ENCODE measurements around the gene SPATA45.
"Not testable (repeated sequence)": the region's sequence is repeated elsewhere in the genome, so short reads cannot be mapped to it uniquely, and the experiment has no call there.

SPATA45 gene

DNA sequence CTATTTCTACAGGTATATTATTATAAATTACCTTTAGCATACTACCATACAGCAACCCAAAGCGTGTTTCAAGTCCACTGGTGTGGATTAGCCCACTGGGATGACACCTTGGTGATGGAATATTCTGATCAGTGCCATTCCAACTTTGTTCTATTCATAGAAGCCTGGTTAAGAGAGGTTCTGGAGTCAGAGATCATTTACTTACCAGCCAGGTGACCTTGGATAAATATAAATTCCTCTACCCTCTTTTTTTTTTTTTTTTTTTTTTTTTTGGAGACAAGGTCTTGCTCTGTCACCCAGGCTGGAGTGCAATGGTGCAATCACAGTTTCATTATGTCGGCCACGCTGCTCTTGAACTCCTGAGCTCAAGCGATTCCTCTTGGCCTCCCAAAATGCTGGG lies at the start of gene SPATA45:
Gene SPATA45 (minus strand): TSS at position 101 of the 400 bp plus-strand sequence. CDS start 11,500 bp downstream, outside the sequence.
- H3K4me1 ChIP-seq (ENCODE audit: control insufficient read depth in 1 of 2, insufficient read depth in 2 of 2, low read length in 2 of 2): no peaks in the 10 kb centered on the region
- H3K27me3 ChIP-seq (ENCODE audit: low read depth, low read length): no peaks in the 10 kb centered on the region
- H3K27ac ChIP-seq (ENCODE audit: low read length): no peak within 1 kb of the TSS
- H3K36me3 ChIP-seq (ENCODE audit: control insufficient read depth in 1 of 2, insufficient read depth in 2 of 2, low read length in 2 of 2): no peaks in the 10 kb centered on the region
- no peak within 1 kb of the TSS for H3K4me3 ChIP-seq (ENCODE audit: low read depth in 1 of 2, low read length in 2 of 2)
- no peaks in the 10 kb centered on the region for H3K9me3 ChIP-seq (ENCODE audit: control insufficient read depth in 1 of 2, low read length in 2 of 2)

DNA sequence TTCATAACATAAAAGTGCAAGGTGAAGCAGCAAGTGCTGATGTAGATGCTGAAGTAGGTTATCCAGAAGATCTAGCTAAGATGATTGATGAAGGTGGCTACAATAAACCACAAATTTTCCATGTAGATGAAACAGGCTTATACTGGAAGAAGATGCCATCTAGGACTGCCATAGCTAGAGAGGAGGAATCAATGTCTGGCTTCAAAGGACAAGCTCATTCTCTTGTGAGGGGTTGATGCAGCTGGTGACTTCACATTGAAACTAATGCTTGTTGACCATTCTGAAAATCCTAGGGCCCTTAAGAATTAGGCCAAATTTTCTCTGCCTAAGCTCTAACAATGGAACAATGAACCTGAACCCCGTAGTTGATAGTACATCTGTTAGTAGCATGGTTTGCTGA lies 44.7 kb upstream of the SPATA45 start:
- H3K4me1 ChIP-seq (ENCODE audit: control insufficient read depth in 1 of 2, insufficient read depth in 2 of 2, low read length in 2 of 2): no peaks in the 10 kb centered on the region
- no peaks in the 10 kb centered on the region for H3K9me3 ChIP-seq (ENCODE audit: control insufficient read depth in 1 of 2, low read length in 2 of 2)
- no peak overlapping the region for H3K4me3 ChIP-seq (ENCODE audit: low read depth in 1 of 2, low read length in 2 of 2)
- peaks cover 41 to 46% of the 10 kb centered on the region in 2 donors for H3K36me3 ChIP-seq (ENCODE audit: control insufficient read depth in 1 of 2, insufficient read depth in 2 of 2, low read length in 2 of 2)
- H3K27me3 ChIP-seq (ENCODE audit: low read depth, low read length): no peaks in the 10 kb centered on the region
- no peak overlapping the region for H3K27ac ChIP-seq (ENCODE audit: low read length)

DNA sequence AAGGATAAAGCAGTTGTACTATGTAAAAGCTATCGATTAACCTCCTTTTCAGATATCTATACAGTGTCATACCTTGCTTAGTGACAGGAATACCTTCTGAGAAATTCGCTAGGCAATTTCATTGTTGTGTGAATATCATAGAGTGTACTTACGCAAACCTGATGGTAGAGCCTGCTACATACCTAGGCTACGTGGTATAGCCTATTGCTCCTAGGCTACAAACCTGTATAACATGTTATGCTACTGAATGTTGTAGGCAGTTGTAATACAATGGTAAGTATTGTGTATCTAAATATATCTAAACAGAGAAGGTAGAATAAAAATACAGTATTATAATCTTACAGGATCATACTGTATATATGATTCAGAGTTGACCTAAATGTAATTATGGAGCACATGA lies 37.1 kb upstream of the SPATA45 start:
- Histone ChIP-seq H3K4me3 (ENCODE audit: low read depth in 1 of 2, low read length in 2 of 2) (no peak overlapping the region), H3K36me3 (ENCODE audit: control insufficient read depth in 1 of 2, insufficient read depth in 2 of 2, low read length in 2 of 2) (peaks cover 25 to 53% of the 10 kb centered on the region in 2 donors), H3K9me3 (ENCODE audit: control insufficient read depth in 1 of 2, low read length in 2 of 2) (no peaks in the 10 kb centered on the region), H3K4me1 (ENCODE audit: control insufficient read depth in 1 of 2, insufficient read depth in 2 of 2, low read length in 2 of 2) (no peaks in the 10 kb centered on the region), H3K27me3 (ENCODE audit: low read depth, low read length) (no peaks in the 10 kb centered on the region), H3K27ac (ENCODE audit: low read length) (no peak overlapping the region)

DNA sequence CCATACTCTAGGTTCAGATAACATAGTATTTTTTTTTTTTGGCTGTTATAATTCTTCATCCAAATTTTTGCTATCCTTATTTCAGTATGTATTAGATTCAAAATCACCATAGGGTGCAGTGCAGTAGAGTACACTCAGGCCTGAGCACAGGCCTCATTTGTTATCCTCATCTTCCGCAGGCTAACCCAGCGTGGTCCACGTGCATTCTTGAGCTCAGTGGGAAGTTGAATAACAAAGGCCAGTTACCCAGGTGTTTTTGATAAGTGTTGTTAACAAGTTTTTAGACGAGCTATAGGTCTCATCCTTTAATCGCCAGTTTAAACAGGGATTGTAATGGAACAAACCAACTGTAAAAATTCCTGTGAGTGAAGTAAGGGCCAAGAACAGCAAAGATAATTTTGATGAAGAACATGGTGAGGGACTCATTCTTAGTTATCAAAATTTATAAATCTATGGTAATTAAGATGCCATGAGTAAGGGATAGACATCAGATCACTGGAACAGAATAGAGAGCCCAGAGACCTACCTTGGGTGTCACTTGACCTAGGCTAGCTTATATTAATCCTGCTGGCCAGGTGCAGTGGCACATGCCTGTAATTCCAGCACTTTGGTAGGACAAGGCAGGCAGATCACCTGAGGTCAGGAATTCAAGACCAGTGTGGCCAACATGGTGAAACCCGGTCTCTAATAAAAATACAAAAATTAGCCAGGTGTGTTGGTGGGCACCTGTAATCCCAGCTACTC lies 32.7 kb upstream of the SPATA45 start:
- Histone ChIP-seq H3K27ac (ENCODE audit: low read length) (no peak overlapping the region), H3K27me3 (ENCODE audit: low read depth, low read length) (no peaks in the 10 kb centered on the region), H3K4me3 (ENCODE audit: low read depth in 1 of 2, low read length in 2 of 2) (no peak overlapping the region), H3K9me3 (ENCODE audit: control insufficient read depth in 1 of 2, low read length in 2 of 2) (no peaks in the 10 kb centered on the region), H3K4me1 (ENCODE audit: control insufficient read depth in 1 of 2, insufficient read depth in 2 of 2, low read length in 2 of 2) (no peaks in the 10 kb centered on the region), H3K36me3 (ENCODE audit: control insufficient read depth in 1 of 2, insufficient read depth in 2 of 2, low read length in 2 of 2) (peaks cover 6 to 26% of the 10 kb centered on the region in 2 donors)

DNA sequence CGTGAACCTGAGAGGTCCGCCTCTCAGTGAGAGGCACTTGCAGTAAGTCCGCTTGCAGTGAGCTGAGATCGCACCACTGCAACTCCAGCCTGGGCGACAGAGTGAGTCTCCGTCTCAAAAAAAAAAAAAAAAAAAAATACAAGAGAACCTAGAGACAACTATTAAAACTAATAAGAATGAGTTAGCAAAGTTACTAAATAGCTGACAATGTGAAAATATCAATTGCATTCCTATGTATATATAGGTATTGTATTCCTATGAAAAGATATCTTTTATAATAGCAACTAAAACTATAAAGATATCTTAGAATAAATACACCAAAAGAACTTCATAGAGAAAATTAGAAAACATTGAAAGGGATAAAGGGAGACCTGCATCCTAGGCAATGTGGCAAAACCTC lies 31.0 kb upstream of the SPATA45 start:
- Histone ChIP-seq H3K9me3 (ENCODE audit: control insufficient read depth in 1 of 2, low read length in 2 of 2) (no peaks in the 10 kb centered on the region), H3K4me1 (ENCODE audit: control insufficient read depth in 1 of 2, insufficient read depth in 2 of 2, low read length in 2 of 2) (no peaks in the 10 kb centered on the region), H3K4me3 (ENCODE audit: low read depth in 1 of 2, low read length in 2 of 2) (no peak overlapping the region), H3K27ac (ENCODE audit: low read length) (no peak overlapping the region), H3K36me3 (ENCODE audit: control insufficient read depth in 1 of 2, insufficient read depth in 2 of 2, low read length in 2 of 2) (peaks cover 11 to 14% of the 10 kb centered on the region in 2 donors), H3K27me3 (ENCODE audit: low read depth, low read length) (no peaks in the 10 kb centered on the region)

DNA sequence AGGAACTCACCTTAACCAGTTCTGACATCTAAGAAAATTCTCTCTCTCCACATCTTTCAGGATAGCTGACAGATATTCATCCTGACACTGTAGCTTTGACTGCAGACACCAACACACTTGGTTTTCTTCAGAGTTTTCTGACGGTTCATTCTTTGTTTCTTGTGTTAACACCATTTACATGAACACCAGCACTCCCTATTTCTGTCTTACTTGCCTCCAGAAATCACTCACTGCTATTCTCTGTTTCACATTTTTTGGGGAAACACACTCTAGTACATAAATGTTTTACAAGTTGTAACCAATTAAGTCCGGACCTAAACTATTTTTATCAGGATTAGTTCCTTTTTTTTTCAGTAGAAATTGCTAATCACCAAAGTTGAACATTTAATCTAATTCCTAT lies 26.1 kb upstream of the SPATA45 start:
- H3K9me3 ChIP-seq (ENCODE audit: control insufficient read depth in 1 of 2, low read length in 2 of 2): no peaks in the 10 kb centered on the region
- no peaks in the 10 kb centered on the region for H3K4me1 ChIP-seq (ENCODE audit: control insufficient read depth in 1 of 2, insufficient read depth in 2 of 2, low read length in 2 of 2)
- peaks cover 7 to 14% of the 10 kb centered on the region in 2 donors for H3K36me3 ChIP-seq (ENCODE audit: control insufficient read depth in 1 of 2, insufficient read depth in 2 of 2, low read length in 2 of 2)
- no peak overlapping the region for H3K27ac ChIP-seq (ENCODE audit: low read length)
- H3K4me3 ChIP-seq (ENCODE audit: low read depth in 1 of 2, low read length in 2 of 2): no peak overlapping the region
- no peaks in the 10 kb centered on the region for H3K27me3 ChIP-seq (ENCODE audit: low read depth, low read length)

DNA sequence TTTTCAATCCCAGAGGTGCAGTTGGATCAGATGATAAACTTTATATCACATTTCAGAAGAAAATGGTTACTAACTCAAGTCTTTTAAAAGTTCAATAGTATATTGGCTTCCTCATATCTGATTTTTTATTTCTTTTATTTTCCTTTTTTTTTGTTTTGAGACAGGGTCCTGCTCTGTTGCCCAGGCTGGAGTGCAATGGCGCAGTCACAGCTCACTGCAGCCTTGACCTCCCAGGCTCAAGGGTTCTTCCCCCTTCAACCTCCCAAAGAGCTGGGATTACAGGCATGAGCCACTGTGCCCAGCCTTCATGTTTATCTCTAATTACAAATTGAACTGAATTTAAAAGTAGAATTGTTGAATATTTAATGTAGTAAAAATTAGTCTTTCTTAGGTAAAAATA lies 24.5 kb upstream of the SPATA45 start:
- H3K27me3 ChIP-seq (ENCODE audit: low read depth, low read length): no peaks in the 10 kb centered on the region
- H3K27ac ChIP-seq (ENCODE audit: low read length): no peak overlapping the region
- H3K4me3 ChIP-seq (ENCODE audit: low read depth in 1 of 2, low read length in 2 of 2): no peak overlapping the region
- no peaks in the 10 kb centered on the region for H3K4me1 ChIP-seq (ENCODE audit: control insufficient read depth in 1 of 2, insufficient read depth in 2 of 2, low read length in 2 of 2)
- no peaks in the 10 kb centered on the region for H3K9me3 ChIP-seq (ENCODE audit: control insufficient read depth in 1 of 2, low read length in 2 of 2)
- H3K36me3 ChIP-seq (ENCODE audit: control insufficient read depth in 1 of 2, insufficient read depth in 2 of 2, low read length in 2 of 2): peaks cover 7 to 14% of the 10 kb centered on the region in 2 donors

DNA sequence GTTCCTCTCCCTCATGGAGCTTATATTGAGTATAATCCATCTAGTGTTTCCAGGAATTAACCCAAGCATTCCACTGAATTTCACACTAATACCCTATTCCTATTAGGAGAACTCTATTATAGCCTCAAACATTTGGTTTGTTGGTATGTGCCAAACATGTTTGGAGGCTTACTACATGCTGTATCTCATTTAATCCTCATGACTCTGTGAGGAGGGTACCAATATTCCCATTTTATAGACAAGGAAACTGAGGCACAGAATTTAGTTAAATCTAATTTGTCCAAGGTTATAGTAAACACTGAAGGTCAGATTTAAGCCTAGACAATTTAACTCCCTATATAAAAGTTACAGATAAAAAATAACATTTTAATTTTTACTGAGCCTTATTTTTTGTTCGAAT lies 19.7 kb upstream of the SPATA45 start:
- H3K4me3 ChIP-seq (ENCODE audit: low read depth in 1 of 2, low read length in 2 of 2): no peak overlapping the region
- no peak overlapping the region for H3K27ac ChIP-seq (ENCODE audit: low read length)
- no peaks in the 10 kb centered on the region for H3K27me3 ChIP-seq (ENCODE audit: low read depth, low read length)
- peaks cover 0 to 6% of the 10 kb centered on the region in 2 donors for H3K36me3 ChIP-seq (ENCODE audit: control insufficient read depth in 1 of 2, insufficient read depth in 2 of 2, low read length in 2 of 2)
- no peaks in the 10 kb centered on the region for H3K4me1 ChIP-seq (ENCODE audit: control insufficient read depth in 1 of 2, insufficient read depth in 2 of 2, low read length in 2 of 2)
- H3K9me3 ChIP-seq (ENCODE audit: control insufficient read depth in 1 of 2, low read length in 2 of 2): no peaks in the 10 kb centered on the region

DNA sequence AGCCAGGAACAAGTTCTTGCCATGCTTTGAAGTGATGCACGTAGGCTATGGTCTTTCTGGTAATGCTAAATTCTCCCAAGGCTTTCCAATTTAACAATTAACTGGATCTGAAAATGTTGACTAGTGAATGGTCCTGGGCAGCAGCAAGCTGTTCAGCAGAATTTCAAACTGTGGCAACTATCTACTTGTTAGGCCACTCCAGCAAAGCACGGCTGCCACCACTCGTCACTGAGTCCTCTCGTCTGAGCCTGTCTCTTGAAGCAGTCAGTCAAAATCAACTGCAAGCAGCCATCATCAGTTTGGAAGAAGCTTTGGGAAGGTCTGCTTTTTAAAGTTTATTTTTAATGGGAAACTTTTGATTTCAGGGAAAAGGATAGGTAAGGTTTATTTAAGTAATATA lies 16.8 kb upstream of the SPATA45 start:
- peaks cover 4 to 17% of the 10 kb centered on the region in 2 donors for H3K4me1 ChIP-seq (ENCODE audit: control insufficient read depth in 1 of 2, insufficient read depth in 2 of 2, low read length in 2 of 2)

DNA sequence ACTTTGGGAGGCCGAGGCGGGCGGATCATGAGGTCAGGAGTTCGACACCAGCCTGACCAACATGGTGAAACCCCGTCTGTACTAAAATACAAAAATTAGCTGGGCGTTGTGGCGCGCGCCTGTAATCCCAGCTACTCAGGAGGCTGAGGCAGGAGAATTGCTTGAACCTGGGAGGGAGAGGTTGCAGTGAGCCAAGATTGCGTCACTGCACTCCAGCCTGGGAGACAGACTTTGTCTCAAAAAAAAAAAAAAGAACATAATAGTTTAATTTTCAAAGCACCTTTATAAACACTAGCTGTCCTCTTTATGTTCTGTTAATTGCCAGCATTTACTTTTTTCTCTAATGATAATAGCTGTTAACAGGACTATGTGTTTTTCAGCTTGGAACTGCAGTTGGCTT lies 15.9 kb upstream of the SPATA45 start:
- not testable (repeated sequence) for H3K36me3 ChIP-seq (ENCODE audit: control insufficient read depth in 1 of 2, insufficient read depth in 2 of 2, low read length in 2 of 2); H3K27ac ChIP-seq (ENCODE audit: low read length); H3K4me3 ChIP-seq (ENCODE audit: low read depth in 1 of 2, low read length in 2 of 2); H3K9me3 ChIP-seq (ENCODE audit: control insufficient read depth in 1 of 2, low read length in 2 of 2); H3K27me3 ChIP-seq (ENCODE audit: low read depth, low read length)
- H3K4me1 ChIP-seq (ENCODE audit: control insufficient read depth in 1 of 2, insufficient read depth in 2 of 2, low read length in 2 of 2): peaks cover 7 to 24% of the 10 kb centered on the region in 2 donors

More for the DNA sequence above, 16.8 kb upstream of the SPATA45 start:
- H3K4me3 ChIP-seq (ENCODE audit: low read depth in 1 of 2, low read length in 2 of 2): no peak overlapping the region
- H3K27me3 ChIP-seq (ENCODE audit: low read depth, low read length): no peaks in the 10 kb centered on the region
- H3K36me3 ChIP-seq (ENCODE audit: control insufficient read depth in 1 of 2, insufficient read depth in 2 of 2, low read length in 2 of 2): peaks cover 0 to 10% of the 10 kb centered on the region in 2 donors
- H3K9me3 ChIP-seq (ENCODE audit: control insufficient read depth in 1 of 2, low read length in 2 of 2): no peaks in the 10 kb centered on the region
- no peak overlapping the region for H3K27ac ChIP-seq (ENCODE audit: low read length)

DNA sequence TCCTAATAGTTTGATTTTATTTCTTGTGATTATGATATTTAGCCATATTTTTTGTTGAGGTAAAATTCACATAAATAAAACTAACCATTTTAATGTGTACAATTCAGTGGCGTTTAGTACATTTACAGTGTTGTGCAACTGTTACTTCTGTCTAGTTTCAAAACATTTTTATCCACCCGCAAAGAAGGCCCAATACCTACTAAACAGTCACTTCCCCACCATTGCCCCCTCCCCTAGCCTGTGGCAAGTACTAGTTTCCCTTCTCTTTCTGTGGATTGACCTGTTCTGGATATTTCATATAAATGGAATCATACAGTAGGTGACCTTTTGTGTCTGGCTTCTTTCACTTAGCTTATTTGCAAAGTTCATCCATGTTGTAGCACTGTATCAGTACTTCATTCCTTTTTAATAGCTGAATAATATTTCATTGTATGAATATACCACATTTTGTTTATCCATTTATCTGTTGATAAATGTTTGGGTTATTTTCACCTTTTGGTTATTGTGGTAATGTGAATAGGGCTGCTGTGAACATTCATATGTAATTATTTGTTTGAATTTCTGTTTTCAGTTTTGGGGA lies 14.8 kb upstream of the SPATA45 start:
- H3K9me3 ChIP-seq (ENCODE audit: control insufficient read depth in 1 of 2, low read length in 2 of 2): no peaks in the 10 kb centered on the region
- no peak overlapping the region for H3K27ac ChIP-seq (ENCODE audit: low read length)

More for the DNA sequence above, 14.8 kb upstream of the SPATA45 start:
- Histone ChIP-seq H3K36me3 (ENCODE audit: control insufficient read depth in 1 of 2, insufficient read depth in 2 of 2, low read length in 2 of 2) (peaks cover 0 to 10% of the 10 kb centered on the region in 2 donors), H3K27me3 (ENCODE audit: low read depth, low read length) (no peaks in the 10 kb centered on the region), H3K4me3 (ENCODE audit: low read depth in 1 of 2, low read length in 2 of 2) (no peak overlapping the region), H3K4me1 (ENCODE audit: control insufficient read depth in 1 of 2, insufficient read depth in 2 of 2, low read length in 2 of 2) (peaks cover 7 to 26% of the 10 kb centered on the region in 2 donors)
